HCT116 (cell line): ENCODE results near the gene WNT2. TPM values are rescaled to one million over a fixed set of nuclear protein-coding genes. Genes with fewer than 3 reads are reported as not detected.

Source experiments
- ATAC-seq: fragments of 200-7000 bp; cut with Tn5 transposase; 2 replicates; pipeline ENCODE4 v1.9.1; 2020; ENCODE audit warnings: mild to moderate bottlenecking, moderate library complexity
- BruUV-seq: library from RNA; stranded (reverse); fragments of 400-500 nt; replicated peaks from 2 replicates; lab custom pipeline; 2021; lab: Mats Ljungman, UMichigan
- CTCF ChIA-PET: fragments of 300-600 bp; sonication (Branson Sonifier 250); formaldehyde crosslinking; loops from one replicate; lab custom pipeline; 2021; ENCODE audit warnings: antibody characterized with exemption; lab: Charles Lee
- POLR2A ChIA-PET: fragments of 300-600, 350-600 bp; sonication (Branson Sonifier 250); formaldehyde crosslinking; loops from one replicate; lab custom pipeline; 2021; ENCODE audit warnings: antibody characterized with exemption; lab: Charles Lee
- RAD21 ChIA-PET, 2 experiments: fragments of 300-600 bp; sonication (Branson Sonifier 250); formaldehyde crosslinking; loops; one replicate each; lab custom pipeline; 2023; ENCODE audit warnings: low total read pairs in 2 of 2; ENCODE audit not compliant: uncharacterized antibody in 2 of 2, unreplicated experiment in 2 of 2, low non-redundant PET in 1 of 2; lab: Charles Lee
- DNase-seq: peaks from one replicate; pipeline ENCODE4 v3.0.0-alpha.2; 2010; ENCODE audit warnings: low read depth, low spot score
- H2AFZ ChIP-seq: fragments of 200-600 bp; shearing (Covaris generic), sonication (generic); 2 replicates; pipeline ENCODE4 v1.6.1; 2017; ENCODE audit warnings: low read depth, mixed run types, mixed read lengths, antibody characterized with exemption, low read length; ENCODE audit not compliant: poor library complexity, severe bottlenecking
- H3K27ac ChIP-seq: 2 replicates; pipeline ENCODE4 v1.5.1; 2012; ENCODE audit warnings: low read depth, low read length
- H3K27me3 ChIP-seq: fragments of 200-600 bp; sonication (generic); 2 replicates; pipeline ENCODE4 v1.6.1; 2016; ENCODE audit warnings: mixed run types, low read length, mixed read lengths; ENCODE audit not compliant: insufficient read depth
- H3K36me3 ChIP-seq, 2 experiments: fragments of 200-500 bp in 1 of 2; fragments of 200-600 bp in 1 of 2; sonication (Bioruptor generic) in 1 of 2; sonication (generic) in 1 of 2; 2 replicates each; pipeline versions ENCODE4 v1.5.1 to v1.6.1; 2014 to 2016; ENCODE audit warnings: low read length in 2 of 2, inconsistent platforms in 1 of 2, mixed read lengths in 1 of 2, mixed run types in 1 of 2; ENCODE audit not compliant: insufficient read depth in 2 of 2, control insufficient read depth in 1 of 2
- H3K4me1 ChIP-seq, 2 experiments: fragments of 200-600 bp in 1 of 2; sonication (generic) in 1 of 2; 2 replicates each; pipeline versions ENCODE4 v1.5.1 to v1.6.1; 2012 to 2017; ENCODE audit warnings: low read length in 2 of 2, inconsistent platforms in 1 of 2, mild to moderate bottlenecking in 1 of 2, mixed read lengths in 1 of 2, mixed run types in 1 of 2, moderate library complexity in 1 of 2; ENCODE audit not compliant: insufficient read depth in 2 of 2, control insufficient read depth in 1 of 2
- H3K4me2 ChIP-seq: fragments of 200-600 bp; sonication (generic); 2 replicates; pipeline ENCODE4 v1.6.1; 2017; ENCODE audit warnings: mixed run types, low read length, mixed read lengths
- H3K4me3 ChIP-seq, 2 experiments: fragments of 200-600 bp in 1 of 2; sonication (generic) in 1 of 2; replicated peaks in 1 of 2; 2 replicates each; pipeline ENCODE4 v1.5.1; 2011 to 2016; ENCODE audit warnings: low read length in 2 of 2, control low read depth in 1 of 2, low read depth in 1 of 2, mild to moderate bottlenecking in 1 of 2, mixed read lengths in 1 of 2, mixed run types in 1 of 2
- H3K79me2 ChIP-seq: fragments of 200-600 bp; sonication (generic); 2 replicates; pipeline ENCODE4 v1.6.1; 2017; ENCODE audit warnings: mild to moderate bottlenecking, mixed run types, low read length, moderate library complexity, mixed read lengths; ENCODE audit not compliant: insufficient read depth
- H3K9ac ChIP-seq: fragments of 200-600 bp; sonication (generic); 2 replicates; pipeline ENCODE4 v1.6.1; 2016; ENCODE audit warnings: low read length, mixed read lengths
- H3K9me2 ChIP-seq: fragments of 200-600 bp; sonication (generic), shearing (Covaris generic); 2 replicates; pipeline ENCODE4 v1.6.1; 2017; ENCODE audit warnings: mixed run types, mild to moderate bottlenecking, moderate library complexity; ENCODE audit not compliant: insufficient read depth
- H3K9me3 ChIP-seq, 2 experiments: fragments of 200-500 bp in 1 of 2; fragments of 200-600 bp in 1 of 2; sonication (Bioruptor generic) in 1 of 2; sonication (generic) in 1 of 2; 2 replicates each; pipeline ENCODE4 v1.6.1; 2014 to 2017; ENCODE audit warnings: low read length in 2 of 2, mixed read lengths in 2 of 2, inconsistent platforms in 1 of 2, low read depth in 1 of 2, mild to moderate bottlenecking in 1 of 2, mixed run types in 1 of 2, moderate library complexity in 1 of 2; ENCODE audit not compliant: control insufficient read depth in 1 of 2, insufficient read depth in 1 of 2
- H4K20me1 ChIP-seq: fragments of 200-600 bp; sonication (generic), shearing (Covaris generic); 2 replicates; pipeline ENCODE4 v1.6.1; 2017; ENCODE audit warnings: mixed run types, mild to moderate bottlenecking, moderate library complexity; ENCODE audit not compliant: insufficient read depth
- EGR1 ChIP-seq: IDR thresholded peaks from 2 replicates; pipeline ENCODE4 v1.6.1; 2012; ENCODE audit warnings: low read depth
- EZH2phosphoT487 ChIP-seq: fragments of 200-600 bp; IDR thresholded peaks from 2 replicates; pipeline ENCODE4 v1.6.1; 2018; ENCODE audit warnings: antibody characterized with exemption, borderline replicate concordance
- POLR2AphosphoS5 ChIP-seq: IDR thresholded peaks from 2 replicates; pipeline ENCODE4 v1.6.1; 2011; ENCODE audit warnings: mild to moderate bottlenecking, low read depth, low read length, moderate library complexity
- SP1 ChIP-seq: IDR thresholded peaks from 2 replicates; pipeline ENCODE4 v1.6.1; 2012; ENCODE audit warnings: low read depth
- SRF ChIP-seq: IDR thresholded peaks from 2 replicates; pipeline ENCODE4 v1.6.1; 2012; ENCODE audit warnings: low read depth
- ZNF274 ChIP-seq: fragments of 200-500 bp; sonication (Bioruptor generic); IDR thresholded peaks from 2 replicates; pipeline ENCODE4 v1.6.1; 2014; ENCODE audit warnings: mild to moderate bottlenecking, low read depth, low read length, inconsistent platforms
- intact Hi-C: fragments of 100-400 bp; cut with micrococcal nuclease; formaldehyde crosslinking; loops from 2 replicates; pipeline ENCODE4 v1.10.0; 2022
- total RNA-seq: library from RNA; stranded (reverse); gene quantifications from one replicate; pipeline ENCODE4 v1.2.1, GENCODE V29; 2021; ENCODE audit not compliant: unreplicated experiment
- TF ChIP-seq, protein P1 (sequence below), 3 experiments: fragments of 200-600 bp in 1 of 3; sonication (generic) in 1 of 3; IDR thresholded peaks in 2 of 3; conservative IDR thresholded peaks in 1 of 3; 2 replicates each; pipeline ENCODE4 v1.5.1; 2012 to 2017; ENCODE audit warnings: low read depth in 2 of 3, low read length in 2 of 3, antibody characterized with exemption in 1 of 3, borderline replicate concordance in 1 of 3, control low read depth in 1 of 3, mild to moderate bottlenecking in 1 of 3, mixed read lengths in 1 of 3, mixed run types in 1 of 3, moderate library complexity in 1 of 3; ENCODE audit not compliant: insufficient read depth in 1 of 3
- TF ChIP-seq, protein P2 (sequence below): IDR thresholded peaks from 2 replicates; pipeline ENCODE4 v1.6.1; 2012

The WNT2 gene
- total RNA-seq, 1 experiment from 2014 or later, result 0.12 TPM

DNA sequence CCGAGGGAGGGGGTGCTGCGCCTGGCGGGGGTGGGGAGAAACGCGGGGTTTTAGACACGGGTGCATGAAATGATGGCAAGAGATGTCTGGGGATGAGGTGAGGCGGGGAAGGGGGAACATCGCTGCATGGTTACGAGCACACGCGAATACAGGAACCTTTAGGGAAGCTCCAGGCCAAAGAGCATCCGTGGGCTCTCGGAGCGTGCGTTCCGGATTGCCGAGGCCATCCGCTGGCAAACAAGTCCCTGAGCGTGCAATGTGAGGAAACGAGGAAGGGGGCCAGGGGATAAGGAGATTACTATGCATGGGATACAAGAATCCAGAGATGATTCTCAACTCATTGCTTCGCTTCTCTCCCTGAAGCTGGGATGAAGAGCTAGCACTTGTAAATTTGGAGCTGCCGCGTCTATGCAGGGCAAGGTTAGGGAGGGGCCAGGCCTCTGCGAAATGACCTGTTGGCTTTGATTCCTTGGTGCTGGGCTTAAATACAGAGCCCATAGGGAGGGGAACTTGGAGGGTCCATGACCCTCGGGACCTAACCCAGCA lies 520 bp upstream of the WNT2 start:
- POLR2A ChIA-PET, result no interaction called here

DNA sequence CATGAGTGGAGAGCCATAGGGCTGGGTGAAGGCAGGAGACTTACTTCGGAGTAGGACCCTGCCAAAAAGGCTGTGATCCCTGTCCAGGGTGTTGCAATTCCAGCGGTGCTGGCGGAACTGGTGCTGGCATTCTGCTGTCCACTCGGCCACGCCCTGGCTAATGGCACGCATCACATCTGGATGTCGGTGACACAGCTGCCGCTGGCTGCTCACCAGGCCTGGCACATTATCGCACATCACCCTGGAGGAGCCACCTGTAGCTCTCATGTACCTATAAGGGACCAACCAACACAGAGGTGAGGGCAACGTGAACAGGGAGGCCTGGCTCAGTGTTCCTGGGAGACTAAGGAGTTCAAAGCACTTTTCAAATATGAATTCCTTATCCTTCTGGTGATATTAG lies 2.3 kb downstream of the WNT2 start:
- Histone ChIP-seq H3K9me2 (no peaks in the 10 kb centered on the region), H3K9me3 (peaks cover 0 to 3% of the 10 kb centered on the region in 2 experiments; a peak in 1 of 4 replicates), H3K4me2 (no peak overlapping the region), H3K4me3 (no peak overlapping the region), H3K27me3 (no peaks in the 10 kb centered on the region), H3K4me1 (no peaks in the 10 kb centered on the region), H2AFZ (no peak overlapping the region), H3K27ac (no peak overlapping the region), H3K36me3 (no peaks in the 10 kb centered on the region), H4K20me1 (no peaks in the 10 kb centered on the region), H3K9ac (no peak overlapping the region), H3K79me2 (no peaks in the 10 kb centered on the region)
- DNase-seq, result no peak
- no TSS peak for BruUV-seq
- no peak for TF ChIP-seq SP1
- TF ChIP-seq, protein P1, sequence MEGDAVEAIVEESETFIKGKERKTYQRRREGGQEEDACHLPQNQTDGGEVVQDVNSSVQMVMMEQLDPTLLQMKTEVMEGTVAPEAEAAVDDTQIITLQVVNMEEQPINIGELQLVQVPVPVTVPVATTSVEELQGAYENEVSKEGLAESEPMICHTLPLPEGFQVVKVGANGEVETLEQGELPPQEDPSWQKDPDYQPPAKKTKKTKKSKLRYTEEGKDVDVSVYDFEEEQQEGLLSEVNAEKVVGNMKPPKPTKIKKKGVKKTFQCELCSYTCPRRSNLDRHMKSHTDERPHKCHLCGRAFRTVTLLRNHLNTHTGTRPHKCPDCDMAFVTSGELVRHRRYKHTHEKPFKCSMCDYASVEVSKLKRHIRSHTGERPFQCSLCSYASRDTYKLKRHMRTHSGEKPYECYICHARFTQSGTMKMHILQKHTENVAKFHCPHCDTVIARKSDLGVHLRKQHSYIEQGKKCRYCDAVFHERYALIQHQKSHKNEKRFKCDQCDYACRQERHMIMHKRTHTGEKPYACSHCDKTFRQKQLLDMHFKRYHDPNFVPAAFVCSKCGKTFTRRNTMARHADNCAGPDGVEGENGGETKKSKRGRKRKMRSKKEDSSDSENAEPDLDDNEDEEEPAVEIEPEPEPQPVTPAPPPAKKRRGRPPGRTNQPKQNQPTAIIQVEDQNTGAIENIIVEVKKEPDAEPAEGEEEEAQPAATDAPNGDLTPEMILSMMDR (IDR thresholded peaks at IDR 0.05 in 2 of 3, conservative IDR thresholded peaks at IDR 0.05 in 1 of 3; ENCODE audit: borderline replicate concordance in 1 of 3, insufficient read depth in 1 of 3, low read depth in 2 of 3, low read length in 2 of 3), result no peak
- ChIA-PET CTCF (interaction anchor here (1.3 kb wide), 1 partner anchor 8 kb away, joined by 4 read pairs; no protein-coding TSS in a partner anchor), POLR2A (no interaction called here), RAD21 (no interaction called here)
- ATAC-seq, result no peak
- intact Hi-C loops, result no loop called here

More for the DNA sequence above, 520 bp upstream of the WNT2 start:
- H3K79me2 ChIP-seq, result no peaks in the 10 kb centered on the region
- H4K20me1 ChIP-seq, result no peaks in the 10 kb centered on the region
- H3K4me3 ChIP-seq, result no peak overlapping the region
- CTCF ChIA-PET, result no interaction called here
- TF ChIP-seq EGR1 (no peak), ZNF274 (no peak), POLR2AphosphoS5 (no peak), SRF (no peak), EZH2phosphoT487 (no peak), SP1 (no peak)
- TF ChIP-seq, protein P2, sequence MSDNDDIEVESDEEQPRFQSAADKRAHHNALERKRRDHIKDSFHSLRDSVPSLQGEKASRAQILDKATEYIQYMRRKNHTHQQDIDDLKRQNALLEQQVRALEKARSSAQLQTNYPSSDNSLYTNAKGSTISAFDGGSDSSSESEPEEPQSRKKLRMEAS, result no peak
- intact Hi-C loops, result no loop called here
- H3K4me1 ChIP-seq, result no peaks in the 10 kb centered on the region
- no TSS peak for BruUV-seq
- no peak for DNase-seq
- no peaks in the 10 kb centered on the region for H3K27me3 ChIP-seq
- H3K27ac ChIP-seq, result no peak overlapping the region
- RAD21 ChIA-PET, result no interaction called here
- ATAC-seq, result no peak
- H3K4me2 ChIP-seq, result no peak overlapping the region
- no peaks in the 10 kb centered on the region for H3K36me3 ChIP-seq
- peaks cover 0 to 7% of the 10 kb centered on the region in 2 experiments; a peak in 1 of 4 replicates for H3K9me3 ChIP-seq
- no peak overlapping the region for H2AFZ ChIP-seq
- no peaks in the 10 kb centered on the region for H3K9me2 ChIP-seq
- no peak overlapping the region for H3K9ac ChIP-seq
